Activated CD4-positive, alpha-beta T cell treated with anti-CD3 and anti-CD28 coated beads, Interleukin-10, Interleukin-2, amounts not matched to agents 100 ng/mL and 50 ng/mL, durations not matched to agents 16 hours and 8 hours (primary cell): Measurements from ENCODE around the gene SLC22A9.
"Not testable (repeated sequence)": the region's sequence is repeated elsewhere in the genome, so short reads cannot be mapped to it uniquely, and the experiment has no call there.

Source experiments
- DNase-seq: peaks from one replicate; pipeline ENCODE4 v3.0.0-alpha.2; 2020

SLC22A9 gene

GRCh38 chr11:63369165-63369970, at the start of gene SLC22A9:
SLC22A9 (plus strand) TSS chr11:63369785; CDS start chr11:63370057, 272 bp downstream.
- DNase-seq, result no peak

- no peak for DNase-seq
These were observed 47.9 kb upstream of the SLC22A9 start for GRCh38 chr11:63321723-63322122.

- not testable (repeated sequence) for DNase-seq
These were observed 34.5 kb upstream of the SLC22A9 start for GRCh38 chr11:63335089-63335488.

- no peak for DNase-seq
These were observed 32.5 kb upstream of the SLC22A9 start for GRCh38 chr11:63337070-63337469.

GRCh38 chr11:63343130-63343529, 26.5 kb upstream of the SLC22A9 start:
- no peak for DNase-seq

- DNase-seq, result no peak
These were observed 17.4 kb upstream of the SLC22A9 start for GRCh38 chr11:63352144-63352543.

GRCh38 chr11:63362196-63362793, 7.3 kb upstream of the SLC22A9 start:
- DNase-seq, result no peak

- DNase-seq, result no peak
These were observed 495 bp downstream of the SLC22A9 start for GRCh38 chr11:63369971-63370588.

- DNase-seq, result no peak
These were observed 1.8 kb downstream of the SLC22A9 start for GRCh38 chr11:63371396-63371795.

GRCh38 chr11:63375434-63375833, 5.8 kb downstream of the SLC22A9 start:
- DNase-seq, result no peak

GRCh38 chr11:63380130-63380529, 10.5 kb downstream of the SLC22A9 start:
- DNase-seq, result no peak

- DNase-seq, result no peak
These were observed 26.1 kb downstream of the SLC22A9 start for GRCh38 chr11:63395697-63396096.

- DNase-seq, result no peak
These were observed 34.8 kb downstream of the SLC22A9 start for GRCh38 chr11:63404161-63404935.

- DNase-seq, result no peak
These were observed 35.5 kb downstream of the SLC22A9 start for GRCh38 chr11:63405114-63405513.

- DNase-seq, result no peak
These were observed 36.9 kb downstream of the SLC22A9 start for GRCh38 chr11:63406458-63406857.

- DNase-seq, result no peak
These were observed 47.7 kb downstream of the SLC22A9 start for GRCh38 chr11:63417174-63417852.

- DNase-seq, result no peak
These were observed 58.5 kb downstream of the SLC22A9 start for GRCh38 chr11:63427971-63428508.

- DNase-seq, result not testable (repeated sequence)
These were observed 61.1 kb downstream of the SLC22A9 start for GRCh38 chr11:63430731-63431130.

- not testable (repeated sequence) for DNase-seq
These were observed 65.8 kb downstream of the SLC22A9 start for GRCh38 chr11:63435351-63435750.

GRCh38 chr11:63435831-63436230, 66.2 kb downstream of the SLC22A9 start:
- not testable (repeated sequence) for DNase-seq

- peak; percentile 19 for DNase-seq
These were observed 74.1 kb downstream of the SLC22A9 start for GRCh38 chr11:63443714-63444113.

GRCh38 chr11:63444160-63444559, 74.6 kb downstream of the SLC22A9 start:
- no peak for DNase-seq
